ENCODE data around the gene FXYD1.

- TF ChIP-seq CTCF (IDR thresholded peaks at IDR 0.05), result no peak
- no peak for TF ChIP-seq POLR2A (IDR thresholded peaks at IDR 0.05)
These were observed 33.1 kb downstream of the FXYD1 start for GRCh38 chr19:35171730-35172129.

Measured in uterus (tissue), 2 donors.